Mononuclear cell (primary cell): Measurements from ENCODE around the gene CRYGB. TPM values are rescaled to one million over a fixed set of nuclear protein-coding genes. Genes with fewer than 3 reads are reported as not detected.
"Not testable (repeated sequence)": the region's sequence is repeated elsewhere in the genome, so short reads cannot be mapped to it uniquely, and the experiment has no call there.

Experiments used
- H3K27me3 ChIP-seq: 2 replicates; pipeline ENCODE4 v1.6.0; 2011; ENCODE audit warnings: low read length, control low read depth; ENCODE audit not compliant: insufficient read depth
- H3K4me1 ChIP-seq: 2 replicates; pipeline ENCODE4 v1.5.1; 2011; ENCODE audit warnings: mild to moderate bottlenecking, low read length, control low read depth; ENCODE audit not compliant: insufficient read depth
- H3K4me3 ChIP-seq: 2 replicates; pipeline ENCODE4 v1.5.1; 2011; ENCODE audit warnings: mild to moderate bottlenecking, low read length, moderate library complexity
- H3K9me3 ChIP-seq: 2 replicates; pipeline ENCODE4 v1.5.1; 2011; ENCODE audit warnings: low read depth, mild to moderate bottlenecking, control low read depth, low read length
- total RNA-seq: library from RNA; depleted of rRNA; stranded (reverse); fragments of >200 nt; gene quantifications from one replicate; pipeline ENCODE4 v1.2.3, GENCODE V29; 2012

CRYGB gene
- total RNA-seq, 1 donor, result not detected

DNA sequence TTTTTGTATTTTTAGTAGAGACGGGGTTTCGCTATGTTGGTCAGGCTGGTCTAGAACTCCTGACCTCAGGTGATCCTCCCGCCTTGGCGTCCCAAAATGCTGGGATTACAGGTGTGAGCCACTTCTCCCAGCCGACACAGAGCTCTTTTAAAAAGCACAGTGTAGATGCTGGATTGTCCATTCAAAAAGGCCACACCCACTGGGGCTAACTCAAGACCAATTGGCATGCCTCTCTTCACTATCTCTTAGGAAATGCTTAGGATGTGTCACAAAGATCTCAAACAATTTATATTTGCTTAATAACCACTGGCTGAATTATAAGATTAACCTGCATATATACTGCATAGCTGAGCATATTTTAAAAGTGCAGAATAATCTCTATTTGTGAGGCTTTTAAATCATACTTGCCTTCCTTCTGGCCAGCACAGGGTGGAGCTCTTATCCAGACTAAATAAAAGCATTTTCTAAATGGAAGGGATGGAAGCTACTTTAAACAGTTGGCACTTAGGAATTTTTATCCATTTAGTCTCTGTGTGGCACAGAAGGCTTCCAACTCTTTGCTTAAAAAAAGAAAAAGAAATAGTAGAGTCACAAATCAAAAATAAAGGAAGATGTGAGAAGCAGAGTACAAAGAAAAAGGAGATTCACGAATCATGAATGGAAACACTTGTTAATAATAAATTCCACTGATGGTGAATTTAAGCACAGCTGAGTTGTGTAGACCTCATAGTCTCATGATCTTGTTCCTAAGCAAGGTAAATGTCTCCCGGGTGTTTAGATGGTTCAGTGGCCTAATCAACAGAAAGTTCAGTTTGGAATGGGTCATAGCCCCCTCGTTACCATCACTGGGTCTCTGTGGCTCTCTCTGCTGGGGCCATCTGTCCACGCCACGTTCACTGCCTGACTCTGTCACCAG lies 44.0 kb downstream of the CRYGB start:
- no peaks in the 10 kb centered on the region for H3K27me3 ChIP-seq
- H3K9me3 ChIP-seq, result no peaks in the 10 kb centered on the region
- peaks cover 15% of the 10 kb centered on the region for H3K4me1 ChIP-seq
- no peak overlapping the region for H3K4me3 ChIP-seq

DNA sequence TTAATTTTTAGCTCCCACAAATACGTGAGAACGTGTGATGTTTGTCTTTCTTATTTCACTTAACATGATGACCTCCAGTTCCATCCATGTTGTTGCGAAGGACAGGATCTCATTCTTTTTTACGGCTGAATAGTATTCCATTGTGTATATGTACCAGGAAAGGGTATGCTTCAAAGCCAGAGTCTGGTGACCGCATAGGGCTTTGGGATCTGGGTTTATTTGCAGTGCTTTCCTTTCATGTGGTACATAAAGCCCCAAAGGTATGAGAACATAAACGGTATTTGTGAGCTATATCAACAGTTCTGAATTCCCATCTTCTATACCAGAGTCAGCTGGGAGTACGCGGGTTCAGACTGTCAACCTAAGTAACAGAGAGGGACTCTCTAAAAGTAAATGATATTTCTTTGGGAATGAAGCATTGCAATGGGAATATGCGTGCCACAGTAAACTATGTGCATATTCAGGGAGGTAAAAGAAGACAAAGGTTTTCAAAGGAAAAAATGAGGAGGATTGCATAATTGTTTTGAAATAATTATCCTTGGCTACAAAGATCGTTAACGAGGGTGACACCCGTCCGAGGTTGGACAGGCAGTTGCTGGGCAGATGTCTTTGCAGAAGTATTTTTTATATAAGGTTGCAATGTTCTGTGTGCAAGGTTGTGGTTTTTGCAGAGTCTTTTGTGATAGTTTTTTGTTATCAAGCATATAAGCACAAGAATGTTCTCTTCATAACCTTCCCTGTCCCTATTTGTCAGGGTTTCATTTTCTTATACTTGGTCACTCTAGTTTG lies 46.1 kb downstream of the CRYGB start:
- H3K4me1 ChIP-seq, result peaks cover 15% of the 10 kb centered on the region
- no peaks in the 10 kb centered on the region for H3K27me3 ChIP-seq
- no peak overlapping the region for H3K4me3 ChIP-seq
- no peaks in the 10 kb centered on the region for H3K9me3 ChIP-seq

DNA sequence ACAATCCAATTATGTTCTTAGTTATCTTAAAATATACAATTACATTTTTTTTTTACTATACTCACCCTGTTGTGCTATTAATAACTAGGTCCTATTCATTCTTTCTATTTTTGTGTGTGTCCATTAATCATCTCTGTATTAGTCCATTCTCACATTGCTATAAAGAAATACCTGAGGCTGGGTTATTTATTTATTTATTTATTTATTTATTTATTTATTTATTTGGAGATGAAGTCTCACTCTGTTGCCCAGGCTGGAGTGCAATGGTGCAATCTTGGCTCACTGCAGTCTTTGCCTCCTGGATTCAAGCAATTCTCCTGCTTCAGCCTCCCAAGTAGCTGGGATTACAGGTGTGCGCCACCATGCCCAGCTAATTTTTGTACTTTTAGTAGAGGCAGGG lies 47.3 kb downstream of the CRYGB start:
- H3K27me3 ChIP-seq, result not testable (repeated sequence)

DNA sequence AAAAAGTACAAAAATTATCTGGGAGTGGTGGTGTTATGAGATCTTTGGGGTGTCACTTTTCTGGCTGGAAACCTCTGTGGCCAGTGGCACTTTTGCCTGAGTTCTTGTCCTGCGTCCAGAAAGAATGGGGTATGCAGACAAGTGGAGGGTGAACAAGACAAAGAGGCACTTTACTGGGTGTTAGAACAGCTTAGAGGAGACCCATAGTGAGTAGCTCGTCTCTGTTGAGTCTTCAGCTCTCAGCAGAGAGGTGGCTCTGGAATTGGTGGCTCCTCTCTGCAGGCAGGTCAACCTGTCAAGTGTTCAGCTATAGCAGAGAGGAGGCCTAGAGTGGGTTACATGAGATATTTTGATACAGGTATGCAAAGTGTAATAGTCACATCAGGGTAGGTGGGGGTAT lies 47.7 kb downstream of the CRYGB start:
- no peak overlapping the region for H3K4me3 ChIP-seq
- H3K9me3 ChIP-seq, result no peaks in the 10 kb centered on the region
- H3K4me1 ChIP-seq, result peaks cover 15% of the 10 kb centered on the region
- H3K27me3 ChIP-seq, result no peaks in the 10 kb centered on the region

More for the DNA sequence above, 47.3 kb downstream of the CRYGB start:
- not testable (repeated sequence) for H3K9me3 ChIP-seq, H3K4me3 ChIP-seq
- H3K4me1 ChIP-seq, result peaks cover 15% of the 10 kb centered on the region

DNA sequence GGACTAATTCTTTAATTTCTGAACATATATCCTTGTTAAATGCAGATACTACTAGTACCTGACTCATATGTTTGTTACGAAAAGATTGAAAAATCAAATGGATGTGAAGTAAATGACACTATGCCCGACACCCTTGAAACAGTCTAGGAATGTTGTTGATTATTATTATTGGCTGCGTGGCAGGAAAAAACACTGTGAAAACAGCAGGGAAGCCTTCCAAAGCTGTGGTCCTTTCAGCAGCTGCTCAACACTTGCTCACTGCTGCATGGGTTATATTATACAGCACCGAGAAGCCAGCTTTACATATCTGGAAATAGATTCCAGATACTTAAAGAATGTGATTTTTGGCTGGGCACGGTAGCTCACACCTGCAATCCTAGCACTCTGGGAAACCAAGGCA lies 48.2 kb downstream of the CRYGB start:
- Histone ChIP-seq H3K4me3 (no peak overlapping the region), H3K4me1 (peaks cover 15% of the 10 kb centered on the region)

DNA sequence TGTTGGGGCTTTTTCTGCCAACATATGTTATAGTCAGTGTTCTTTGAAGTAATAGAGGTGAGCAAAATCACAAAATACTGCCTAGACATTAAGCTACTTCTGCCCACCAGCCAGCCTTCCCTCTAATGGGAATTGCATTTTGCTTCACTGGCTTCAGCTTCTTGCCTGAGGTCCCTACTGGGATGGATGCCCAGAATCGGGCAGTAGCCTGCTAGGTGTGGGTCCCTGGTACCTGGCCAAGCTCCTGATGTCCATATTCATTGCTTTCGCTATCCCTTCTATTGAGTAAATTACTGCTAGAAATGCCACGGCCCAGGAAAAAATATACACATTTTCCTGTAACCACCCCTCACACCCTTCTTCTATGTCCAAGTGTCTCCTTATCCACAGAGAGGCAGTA lies 48.6 kb downstream of the CRYGB start:
- no peaks in the 10 kb centered on the region for H3K27me3 ChIP-seq
- no peak overlapping the region for H3K4me3 ChIP-seq
- H3K4me1 ChIP-seq, result peaks cover 15% of the 10 kb centered on the region
- no peaks in the 10 kb centered on the region for H3K9me3 ChIP-seq

More for the DNA sequence above, 48.2 kb downstream of the CRYGB start:
- no peaks in the 10 kb centered on the region for H3K9me3 ChIP-seq
- no peaks in the 10 kb centered on the region for H3K27me3 ChIP-seq

DNA sequence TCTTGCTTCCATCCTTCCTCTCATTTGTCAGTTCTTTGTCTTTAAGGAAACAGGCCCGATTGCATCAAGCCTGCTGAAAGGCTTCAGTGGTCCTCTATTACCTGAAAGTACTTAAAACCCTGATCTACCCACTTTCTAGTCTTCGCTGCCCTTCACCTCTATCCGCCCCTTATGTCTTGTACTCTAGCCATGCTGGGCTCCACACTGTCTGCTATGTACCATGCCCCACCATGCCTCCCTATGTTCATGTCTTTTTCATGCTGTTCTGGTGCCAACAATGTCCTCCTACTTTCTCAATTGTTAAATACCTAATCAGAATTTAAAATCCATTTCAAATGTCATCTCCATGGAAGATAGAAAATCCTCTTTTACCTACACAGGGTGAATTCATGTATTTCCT lies 49.9 kb downstream of the CRYGB start:
- peaks cover 7% of the 10 kb centered on the region for H3K4me1 ChIP-seq
- H3K27me3 ChIP-seq, result no peaks in the 10 kb centered on the region
- H3K9me3 ChIP-seq, result no peaks in the 10 kb centered on the region
- no peak overlapping the region for H3K4me3 ChIP-seq

DNA sequence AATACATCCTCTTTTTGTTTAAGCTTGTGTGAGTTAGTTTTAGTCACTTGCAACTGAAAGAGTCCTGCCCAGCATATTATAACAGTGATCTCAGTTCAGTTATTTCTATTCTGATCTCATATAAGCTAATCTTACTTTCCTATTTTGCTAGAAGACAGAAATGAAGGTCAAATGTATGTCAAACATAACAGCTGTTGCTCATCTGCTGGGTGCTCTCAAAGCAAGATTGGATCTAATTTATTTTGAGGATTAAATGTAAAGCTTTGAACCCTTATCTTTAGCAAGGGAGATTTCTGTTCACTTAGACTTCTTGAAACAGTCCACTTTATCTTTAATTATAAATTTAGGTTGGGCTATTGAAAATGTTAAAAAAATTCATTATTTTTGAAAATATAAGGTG lies 52.8 kb downstream of the CRYGB start:
- Histone ChIP-seq H3K4me3 (no peak overlapping the region), H3K27me3 (no peaks in the 10 kb centered on the region), H3K9me3 (no peaks in the 10 kb centered on the region), H3K4me1 (no peaks in the 10 kb centered on the region)

Other genes starting within 250 kb of the CRYGB start
- 22.7 TPM for gene PLEKHM3, start 120.6 kb downstream of the CRYGB start, total RNA-seq
- not detected for gene CRYGD, start 21.6 kb downstream of the CRYGB start, total RNA-seq
- not detected for gene CRYGC, start 16.3 kb downstream of the CRYGB start, total RNA-seq
- gene CRYGA, start 17.4 kb upstream of the CRYGB start, total RNA-seq, result not detected
- not detected for gene C2orf80, start 43.9 kb upstream of the CRYGB start, total RNA-seq
- gene IDH1, start 108.9 kb upstream of the CRYGB start, total RNA-seq, result 6.7 TPM
- 59.6 TPM for gene PIKFYVE, start 120.1 kb upstream of the CRYGB start, total RNA-seq